Measurements from ENCODE around the gene LRRC34.

DNA sequence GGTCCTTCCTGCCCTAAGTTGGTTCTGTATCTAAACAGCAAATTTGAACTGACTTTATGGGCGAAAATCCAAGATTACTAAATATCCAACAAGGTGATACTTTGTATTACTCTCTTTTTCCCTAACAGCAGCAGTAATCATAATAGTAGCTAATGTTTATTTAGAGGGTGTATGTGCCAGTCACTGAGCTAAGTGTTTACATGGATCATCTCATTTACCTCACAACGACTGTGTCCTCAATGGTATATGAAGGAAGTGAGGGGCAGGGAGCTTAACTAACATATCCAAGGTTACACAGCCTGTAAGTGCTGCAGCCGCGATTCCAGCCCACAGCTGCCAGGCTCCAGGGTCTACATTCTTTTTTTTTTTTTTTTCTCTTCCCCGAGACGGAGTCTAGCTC lies 10.3 kb upstream of the LRRC34 start:
- TF ChIP-seq POLR2AphosphoS5 (IDR thresholded peaks at IDR 0.05; ENCODE audit: borderline replicate concordance, low read depth, low read length) (no peak), EZH2 (IDR thresholded peaks at IDR 0.05) (no peak)
